Measurements from ENCODE around the gene KLF17. TPM values are rescaled to one million over a fixed set of nuclear protein-coding genes. Genes with fewer than 3 reads are reported as not detected.

The KLF17 gene
- total RNA-seq, 1 donor: 0.36 TPM

GRCh38 chr1:44157903-44158302 is 39.3 kb downstream of the KLF17 start:
- Histone ChIP-seq H3K9me3 (ENCODE audit: low read depth, low read length) (no peaks in the 10 kb centered on the region), H3K4me3 (ENCODE audit: insufficient read depth, low read length) (no peak overlapping the region), H4K20me1 (ENCODE audit: insufficient read depth, low read length) (no peaks in the 10 kb centered on the region), H3K4me1 (ENCODE audit: insufficient read depth, low read length) (no peaks in the 10 kb centered on the region), H3K27ac (ENCODE audit: low read depth, low read length) (no peak overlapping the region), H3K27me3 (ENCODE audit: insufficient read depth, low read length) (no peaks in the 10 kb centered on the region), H2AFZ (ENCODE audit: low read length) (no peak overlapping the region), H3K79me2 (ENCODE audit: insufficient read depth, low read length) (no peaks in the 10 kb centered on the region), H3K36me3 (ENCODE audit: insufficient read depth, low read length) (no peaks in the 10 kb centered on the region), H3K4me2 (ENCODE audit: insufficient read depth, low read length) (no peak overlapping the region)
- TF ChIP-seq, protein P1, sequence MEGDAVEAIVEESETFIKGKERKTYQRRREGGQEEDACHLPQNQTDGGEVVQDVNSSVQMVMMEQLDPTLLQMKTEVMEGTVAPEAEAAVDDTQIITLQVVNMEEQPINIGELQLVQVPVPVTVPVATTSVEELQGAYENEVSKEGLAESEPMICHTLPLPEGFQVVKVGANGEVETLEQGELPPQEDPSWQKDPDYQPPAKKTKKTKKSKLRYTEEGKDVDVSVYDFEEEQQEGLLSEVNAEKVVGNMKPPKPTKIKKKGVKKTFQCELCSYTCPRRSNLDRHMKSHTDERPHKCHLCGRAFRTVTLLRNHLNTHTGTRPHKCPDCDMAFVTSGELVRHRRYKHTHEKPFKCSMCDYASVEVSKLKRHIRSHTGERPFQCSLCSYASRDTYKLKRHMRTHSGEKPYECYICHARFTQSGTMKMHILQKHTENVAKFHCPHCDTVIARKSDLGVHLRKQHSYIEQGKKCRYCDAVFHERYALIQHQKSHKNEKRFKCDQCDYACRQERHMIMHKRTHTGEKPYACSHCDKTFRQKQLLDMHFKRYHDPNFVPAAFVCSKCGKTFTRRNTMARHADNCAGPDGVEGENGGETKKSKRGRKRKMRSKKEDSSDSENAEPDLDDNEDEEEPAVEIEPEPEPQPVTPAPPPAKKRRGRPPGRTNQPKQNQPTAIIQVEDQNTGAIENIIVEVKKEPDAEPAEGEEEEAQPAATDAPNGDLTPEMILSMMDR (IDR thresholded peaks at IDR 0.05; ENCODE audit: extremely low read depth, low read depth, low read length): no peak
- no peak for DNase-seq (ENCODE audit: insufficient read length, low spot score, missing footprints)

GRCh38 chr1:44158871-44159270 is 40.2 kb downstream of the KLF17 start:
- Histone ChIP-seq H3K79me2 (ENCODE audit: insufficient read depth, low read length) (no peaks in the 10 kb centered on the region), H4K20me1 (ENCODE audit: insufficient read depth, low read length) (no peaks in the 10 kb centered on the region), H3K4me2 (ENCODE audit: insufficient read depth, low read length) (no peak overlapping the region), H2AFZ (ENCODE audit: low read length) (no peak overlapping the region), H3K27ac (ENCODE audit: low read depth, low read length) (no peak overlapping the region), H3K36me3 (ENCODE audit: insufficient read depth, low read length) (no peaks in the 10 kb centered on the region), H3K9me3 (ENCODE audit: low read depth, low read length) (no peaks in the 10 kb centered on the region), H3K4me3 (ENCODE audit: insufficient read depth, low read length) (no peak overlapping the region), H3K4me1 (ENCODE audit: insufficient read depth, low read length) (no peaks in the 10 kb centered on the region), H3K27me3 (ENCODE audit: insufficient read depth, low read length) (no peaks in the 10 kb centered on the region)
- DNase-seq (ENCODE audit: insufficient read length, low spot score, missing footprints): no peak
- TF ChIP-seq, protein P1 (IDR thresholded peaks at IDR 0.05; ENCODE audit: extremely low read depth, low read depth, low read length): no peak

DNA sequence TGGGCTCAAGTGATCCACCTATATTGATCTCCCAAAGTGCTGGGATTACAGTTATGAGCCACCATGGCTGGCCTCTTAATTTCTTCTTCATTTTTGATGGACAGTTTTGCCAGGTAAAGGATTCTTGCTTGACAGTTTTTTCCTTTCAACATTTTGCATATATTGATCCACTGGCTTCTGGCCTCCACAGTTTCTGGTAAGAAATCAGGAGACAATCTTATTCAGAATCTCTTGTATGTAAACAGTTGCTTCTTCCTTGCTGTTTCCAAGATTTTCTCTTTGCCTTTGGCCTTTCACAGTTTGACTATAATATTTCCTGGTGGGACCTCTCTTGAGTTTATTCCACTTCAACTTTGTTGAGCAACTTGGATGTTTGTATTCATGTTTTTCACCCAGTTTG is 42.9 kb downstream of the KLF17 start:
- Histone ChIP-seq H3K9me3 (ENCODE audit: low read depth, low read length) (no peaks in the 10 kb centered on the region), H4K20me1 (ENCODE audit: insufficient read depth, low read length) (no peaks in the 10 kb centered on the region), H3K4me1 (ENCODE audit: insufficient read depth, low read length) (no peaks in the 10 kb centered on the region), H2AFZ (ENCODE audit: low read length) (no peak overlapping the region), H3K4me2 (ENCODE audit: insufficient read depth, low read length) (no peak overlapping the region), H3K4me3 (ENCODE audit: insufficient read depth, low read length) (no peak overlapping the region), H3K36me3 (ENCODE audit: insufficient read depth, low read length) (no peaks in the 10 kb centered on the region), H3K27ac (ENCODE audit: low read depth, low read length) (no peak overlapping the region), H3K79me2 (ENCODE audit: insufficient read depth, low read length) (no peaks in the 10 kb centered on the region), H3K27me3 (ENCODE audit: insufficient read depth, low read length) (no peaks in the 10 kb centered on the region)
- TF ChIP-seq, protein P1 (IDR thresholded peaks at IDR 0.05; ENCODE audit: extremely low read depth, low read depth, low read length): no peak
- DNase-seq (ENCODE audit: insufficient read length, low spot score, missing footprints): no peak

DNA sequence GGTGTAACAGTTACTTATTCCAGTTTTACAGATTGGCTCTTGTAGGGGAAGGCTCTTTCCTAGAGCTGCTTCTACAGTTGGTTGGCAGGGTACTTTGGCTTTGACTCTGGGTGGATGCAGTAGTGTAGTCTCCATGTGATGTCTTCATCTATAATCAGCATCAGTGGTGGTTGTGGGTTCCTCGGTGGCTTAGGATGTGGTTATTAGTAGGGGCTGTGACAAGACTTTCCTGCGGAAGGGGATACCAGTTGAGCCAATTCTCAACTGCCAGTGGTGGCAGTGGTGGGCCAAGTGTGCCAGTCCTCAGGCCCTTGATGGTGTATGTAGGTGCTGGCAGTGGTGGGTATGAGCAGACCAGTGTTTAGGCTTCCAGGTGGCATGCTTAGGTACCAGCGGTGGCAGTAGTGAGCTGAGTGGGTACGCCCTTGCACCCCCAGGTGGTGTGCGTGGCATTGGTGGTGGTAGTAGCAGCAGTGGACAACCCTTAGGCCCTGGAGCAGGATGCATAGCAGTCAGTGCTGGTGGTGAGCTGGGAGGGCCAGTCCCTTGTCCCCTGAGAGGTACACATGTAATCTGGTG is 50.0 kb downstream of the KLF17 start:
- TF ChIP-seq, protein P1 (IDR thresholded peaks at IDR 0.05; ENCODE audit: extremely low read depth, low read depth, low read length): no peak
- Histone ChIP-seq H2AFZ (ENCODE audit: low read length) (no peak overlapping the region), H3K4me3 (ENCODE audit: insufficient read depth, low read length) (no peak overlapping the region), H3K27me3 (ENCODE audit: insufficient read depth, low read length) (no peaks in the 10 kb centered on the region), H3K79me2 (ENCODE audit: insufficient read depth, low read length) (no peaks in the 10 kb centered on the region), H3K27ac (ENCODE audit: low read depth, low read length) (no peak overlapping the region), H3K4me2 (ENCODE audit: insufficient read depth, low read length) (no peak overlapping the region), H3K36me3 (ENCODE audit: insufficient read depth, low read length) (no peaks in the 10 kb centered on the region), H4K20me1 (ENCODE audit: insufficient read depth, low read length) (no peaks in the 10 kb centered on the region), H3K4me1 (ENCODE audit: insufficient read depth, low read length) (peaks cover 2% of the 10 kb centered on the region), H3K9me3 (ENCODE audit: low read depth, low read length) (no peaks in the 10 kb centered on the region)
- DNase-seq (ENCODE audit: insufficient read length, low spot score, missing footprints): no peak
